Measurements from ENCODE around the gene LOC128125822.

LOC128125822 gene

DNA sequence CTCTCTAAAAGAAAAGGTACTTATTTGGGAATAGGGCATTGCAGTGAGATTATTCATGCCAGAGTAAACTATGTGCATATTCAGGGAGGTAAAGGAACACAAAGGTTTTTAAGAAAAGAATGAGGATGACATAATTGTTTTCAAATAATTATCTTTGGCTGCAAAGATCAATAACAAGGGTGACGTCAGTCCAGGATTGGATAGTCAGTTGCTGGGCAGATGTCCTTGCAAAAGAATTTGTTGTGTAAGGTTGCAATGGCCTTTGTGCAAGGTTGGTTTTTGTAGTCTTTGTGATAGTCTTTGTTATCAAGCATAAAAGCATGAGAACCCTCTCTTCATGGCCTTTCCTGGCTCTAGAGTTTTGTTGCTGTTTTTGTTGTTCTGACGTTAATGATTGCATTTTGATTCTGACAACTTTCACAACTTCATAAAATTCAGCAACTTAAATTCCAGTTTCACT, 17.7 kb downstream of the LOC128125822 start:
- ATAC-seq (no peak), DNase-seq (no peak)
- no peaks in the 10 kb centered on the region for H3K9me3 ChIP-seq
- H3K27me3 ChIP-seq, result no peaks in the 10 kb centered on the region
- no peak overlapping the region for H3K27ac ChIP-seq
- H3K36me3 ChIP-seq, result no peaks in the 10 kb centered on the region
- H3K4me1 ChIP-seq, result no peaks in the 10 kb centered on the region
- intact Hi-C loops (cut with DNase I), result loop anchor here in 4 of 10 donors (10.0 kb wide), 1 partner anchor 235 kb away; no protein-coding TSS in a partner anchor
- TF ChIP-seq, protein P1, sequence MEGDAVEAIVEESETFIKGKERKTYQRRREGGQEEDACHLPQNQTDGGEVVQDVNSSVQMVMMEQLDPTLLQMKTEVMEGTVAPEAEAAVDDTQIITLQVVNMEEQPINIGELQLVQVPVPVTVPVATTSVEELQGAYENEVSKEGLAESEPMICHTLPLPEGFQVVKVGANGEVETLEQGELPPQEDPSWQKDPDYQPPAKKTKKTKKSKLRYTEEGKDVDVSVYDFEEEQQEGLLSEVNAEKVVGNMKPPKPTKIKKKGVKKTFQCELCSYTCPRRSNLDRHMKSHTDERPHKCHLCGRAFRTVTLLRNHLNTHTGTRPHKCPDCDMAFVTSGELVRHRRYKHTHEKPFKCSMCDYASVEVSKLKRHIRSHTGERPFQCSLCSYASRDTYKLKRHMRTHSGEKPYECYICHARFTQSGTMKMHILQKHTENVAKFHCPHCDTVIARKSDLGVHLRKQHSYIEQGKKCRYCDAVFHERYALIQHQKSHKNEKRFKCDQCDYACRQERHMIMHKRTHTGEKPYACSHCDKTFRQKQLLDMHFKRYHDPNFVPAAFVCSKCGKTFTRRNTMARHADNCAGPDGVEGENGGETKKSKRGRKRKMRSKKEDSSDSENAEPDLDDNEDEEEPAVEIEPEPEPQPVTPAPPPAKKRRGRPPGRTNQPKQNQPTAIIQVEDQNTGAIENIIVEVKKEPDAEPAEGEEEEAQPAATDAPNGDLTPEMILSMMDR (IDR thresholded peaks at IDR 0.05), result no peak
- WGBS, 2 donors, result 64 to 70% methylated on average over 2 of the region's 2 CpGs
- no peak overlapping the region for H3K4me3 ChIP-seq

DNA sequence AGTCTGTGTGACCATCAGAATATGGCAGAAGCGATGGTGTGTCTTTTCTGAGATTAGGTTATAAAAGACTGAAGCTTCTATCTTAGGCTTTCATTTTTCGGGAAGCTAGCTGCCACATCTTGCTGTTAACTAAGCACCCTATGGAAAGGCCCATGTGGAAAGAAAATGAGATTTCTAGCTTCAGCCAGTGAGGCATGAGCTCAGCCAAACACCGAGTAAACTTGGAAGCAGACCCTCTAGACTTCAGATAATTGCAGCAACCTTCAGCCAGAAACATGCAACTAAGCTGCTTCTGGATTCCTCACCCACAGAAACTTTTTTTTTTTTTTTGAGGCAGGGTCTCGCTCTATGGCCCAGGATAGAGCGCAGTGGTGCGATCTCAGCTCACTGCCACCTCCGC, 20.6 kb downstream of the LOC128125822 start:
- intact Hi-C loops (cut with DNase I), result loop anchor here in 3 of 10 donors (10.0 kb wide), 1 partner anchor 238 kb away; no protein-coding TSS in a partner anchor
- ATAC-seq (no peak), DNase-seq (no peak)

DNA sequence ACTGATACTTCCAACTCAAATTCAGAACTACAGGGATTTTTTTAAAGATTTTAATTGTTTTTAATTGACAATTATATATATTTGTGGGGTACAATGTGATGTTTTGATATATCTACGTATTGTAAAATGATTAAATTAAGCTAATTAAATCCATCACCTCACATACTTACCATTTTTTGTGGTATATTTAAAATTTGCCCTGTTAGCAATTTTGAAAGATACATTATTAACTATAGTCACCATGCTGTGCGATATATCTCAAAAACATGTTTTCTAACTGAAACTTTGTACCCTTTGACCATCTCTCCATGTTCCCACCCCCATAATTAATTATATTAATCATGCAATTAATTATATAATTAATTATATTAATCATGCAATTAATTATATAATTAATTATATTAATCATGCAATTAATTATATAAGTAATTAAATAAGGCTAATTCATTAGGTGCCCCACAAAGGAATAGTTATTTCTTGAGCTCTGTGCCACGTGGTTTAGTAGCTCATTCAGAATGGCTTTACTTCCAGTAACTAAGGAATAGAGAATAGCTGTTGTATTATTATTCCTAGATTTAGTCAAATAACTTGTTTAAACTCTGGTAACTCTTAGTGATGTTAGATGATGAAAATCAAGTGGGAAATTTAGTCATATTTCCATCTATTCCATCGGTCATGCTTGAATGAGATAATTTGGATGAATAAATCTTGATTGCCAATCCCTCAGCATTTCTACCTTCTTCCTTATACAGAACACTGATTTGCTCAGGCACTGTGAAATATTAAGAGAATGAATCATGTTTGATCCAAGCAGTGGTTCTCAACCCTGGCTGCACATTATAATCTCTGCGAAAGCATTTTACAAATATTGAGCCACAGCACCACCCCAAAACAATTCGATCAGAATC, 25.1 kb downstream of the LOC128125822 start:
- no peak for ATAC-seq
- no peak overlapping the region for H3K27ac ChIP-seq

More for the DNA sequence above, 20.6 kb downstream of the LOC128125822 start:
- Histone ChIP-seq H3K9me3 (no peaks in the 10 kb centered on the region), H3K27ac (no peak overlapping the region), H3K36me3 (no peaks in the 10 kb centered on the region), H3K27me3 (peaks cover 0 to 8% (median 0%) of the 10 kb centered on the region in 7 donors), H3K4me3 (no peak overlapping the region), H3K4me1 (peaks cover 0 to 3% (median under 1%) of the 10 kb centered on the region in 9 donors)
- WGBS, 2 donors, result 92 to 93% methylated on average over 7 of the region's 7 CpGs
- TF ChIP-seq, protein P1 (IDR thresholded peaks at IDR 0.05), result no peak

More for the DNA sequence above, 25.1 kb downstream of the LOC128125822 start:
- Histone ChIP-seq H3K9me3 (no peaks in the 10 kb centered on the region), H3K36me3 (no peaks in the 10 kb centered on the region), H3K4me1 (peaks cover 0 to 16% (median 6%) of the 10 kb centered on the region in 9 donors), H3K27me3 (peaks cover 0 to 8% (median 0%) of the 10 kb centered on the region in 7 donors), H3K4me3 (peak overlapping the region in 7 of 10 donors; percentile 30 to 61 (median 57))
- 54 to 56% methylated on average over 6 of the region's 6 CpGs for WGBS, 2 donors
- TF ChIP-seq, protein P1 (IDR thresholded peaks at IDR 0.05), result no peak
- intact Hi-C loops (cut with DNase I), result loop anchor here in 9 of 10 donors (1.0 to 10.0 kb wide), 5 partner anchors 35 to 243 kb away; no protein-coding TSS in a partner anchor
- no peak for DNase-seq

All from heart right ventricle (tissue), 16 donors.